8988T (cell line): ENCODE measurements around the gene RPS6KL1.

Experiments
- DNase-seq: peaks from one replicate; pipeline ENCODE4 v3.0.0; 2011

Gene RPS6KL1

GRCh38 chr14:74881431-74882102 is 41.5 kb downstream of the RPS6KL1 start, which contains the start of gene DLST:
Gene DLST (plus strand): TSS chr14:74881916. CDS start chr14:74881954, 38 bp downstream.
- peak; percentile 95 for DNase-seq

- DNase-seq: no peak
Observed at GRCh38 chr14:74879427-74880182, 43.5 kb downstream of the RPS6KL1 start.

- DNase-seq: no peak
Observed at GRCh38 chr14:74875941-74876913, 46.8 kb downstream of the RPS6KL1 start, which contains the start of gene PROX2. Gene PROX2 (minus strand): TSS chr14:74876145. CDS start chr14:74863834, 12,311 bp downstream.

GRCh38 chr14:74875204-74875603 is 47.9 kb downstream of the RPS6KL1 start:
- DNase-seq: no peak

- DNase-seq: no peak
Observed at GRCh38 chr14:74871819-74872218, 51.2 kb downstream of the RPS6KL1 start.

- no peak for DNase-seq
Observed at GRCh38 chr14:74868739-74869138, 54.3 kb downstream of the RPS6KL1 start.

GRCh38 chr14:74867673-74868072 is 55.4 kb downstream of the RPS6KL1 start:
- no peak for DNase-seq

- no peak for DNase-seq
Observed at GRCh38 chr14:74866708-74867389, 56.2 kb downstream of the RPS6KL1 start.

GRCh38 chr14:74865156-74865555 is 57.9 kb downstream of the RPS6KL1 start:
- DNase-seq: no peak

- DNase-seq: no peak
Observed at GRCh38 chr14:74864198-74864597, 58.9 kb downstream of the RPS6KL1 start.

GRCh38 chr14:74863274-74863673 is 59.8 kb downstream of the RPS6KL1 start:
- DNase-seq: no peak

- no peak for DNase-seq
Observed at GRCh38 chr14:74861734-74862090, 61.3 kb downstream of the RPS6KL1 start.

- DNase-seq: peak; percentile 47
Observed at GRCh38 chr14:74860899-74861733, 61.9 kb downstream of the RPS6KL1 start.

GRCh38 chr14:74859757-74860552 is 63.1 kb downstream of the RPS6KL1 start:
- DNase-seq: no peak

- DNase-seq: no peak
Observed at GRCh38 chr14:74858022-74858421, 65.0 kb downstream of the RPS6KL1 start.

- no peak for DNase-seq
Observed at GRCh38 chr14:74856366-74856765, 66.7 kb downstream of the RPS6KL1 start.

- DNase-seq: no peak
Observed at GRCh38 chr14:74855945-74856344, 67.1 kb downstream of the RPS6KL1 start.

- no peak for DNase-seq
Observed at GRCh38 chr14:74855021-74855420, 68.0 kb downstream of the RPS6KL1 start.
